DOHH2 (cell line): ENCODE data around the gene CHI3L1.

Source experiments
- H3F3A ChIP-seq: fragments of 200-600 bp; sonication (generic), shearing (Covaris generic); 2 replicates; pipeline ENCODE4 v1.6.0; 2016; ENCODE audit warnings: antibody characterized with exemption, mild to moderate bottlenecking; ENCODE audit not compliant: control insufficient read depth, insufficient read depth
- H3K27ac ChIP-seq: fragments of 200-600 bp; sonication (generic); 2 replicates; pipeline ENCODE4 v1.5.1; 2014; ENCODE audit warnings: low read depth, mild to moderate bottlenecking, low read length, moderate library complexity
- H3K27me3 ChIP-seq: fragments of 200-600 bp; sonication (generic); 2 replicates; pipeline ENCODE4 v1.6.1; 2014; ENCODE audit warnings: mild to moderate bottlenecking, low read length, mixed read lengths; ENCODE audit not compliant: control insufficient read depth
- H3K36me3 ChIP-seq: fragments of 200-600 bp; sonication (generic); 2 replicates; pipeline ENCODE4 v1.6.1; 2014; ENCODE audit warnings: mild to moderate bottlenecking, low read length, moderate library complexity, mixed read lengths; ENCODE audit not compliant: control insufficient read depth
- H3K4me1 ChIP-seq: fragments of 200-600 bp; sonication (generic); 2 replicates; pipeline ENCODE4 v1.6.1; 2014; ENCODE audit warnings: mild to moderate bottlenecking, low read length, mixed read lengths; ENCODE audit not compliant: control insufficient read depth
- H3K4me2 ChIP-seq: fragments of 200-600 bp; sonication (generic); 2 replicates; pipeline ENCODE4 v1.6.0; 2014; ENCODE audit warnings: mild to moderate bottlenecking, low read length, moderate library complexity
- H3K4me3 ChIP-seq: fragments of 200-600 bp; sonication (generic); 2 replicates; pipeline ENCODE4 v1.5.1; 2014; ENCODE audit warnings: mild to moderate bottlenecking, low read length, mixed read lengths
- H3K79me2 ChIP-seq: fragments of 200-600 bp; sonication (generic); 2 replicates; pipeline ENCODE4 v1.6.1; 2014; ENCODE audit warnings: mild to moderate bottlenecking, low read length, mixed read lengths; ENCODE audit not compliant: control insufficient read depth
- H3K9me2 ChIP-seq: fragments of 200-600 bp; sonication (generic); replicated peaks from 2 replicates; pipeline ENCODE4 v1.6.1; 2014; ENCODE audit warnings: mild to moderate bottlenecking, low read length, mixed read lengths; ENCODE audit not compliant: control insufficient read depth
- H3K9me3 ChIP-seq: fragments of 200-600 bp; sonication (generic); 2 replicates; pipeline ENCODE4 v1.6.1; 2014; ENCODE audit warnings: antibody characterized with exemption, low read length, mixed read lengths; ENCODE audit not compliant: control insufficient read depth, insufficient read depth
- H4K20me1 ChIP-seq: fragments of 200-600 bp; sonication (generic); 2 replicates; pipeline ENCODE4 v1.6.0; 2014; ENCODE audit warnings: low read depth, mild to moderate bottlenecking, antibody characterized with exemption, low read length, moderate library complexity; ENCODE audit not compliant: control insufficient read depth, insufficient read depth
- EZH2phosphoT487 ChIP-seq: fragments of 200-600 bp; sonication (generic); IDR thresholded peaks from 2 replicates; pipeline ENCODE4 v1.6.1; 2017; ENCODE audit warnings: borderline replicate concordance, mild to moderate bottlenecking, antibody characterized with exemption, low read length, moderate library complexity, mixed read lengths
- TF ChIP-seq, protein P1 (sequence below): fragments of 200-600 bp; sonication (generic); IDR thresholded peaks from one replicate; pipeline ENCODE4 v1.5.1; 2014; ENCODE audit warnings: antibody characterized with exemption, mild to moderate bottlenecking, low read depth, low read length; ENCODE audit not compliant: poor library complexity, severe bottlenecking

CHI3L1 gene

DNA sequence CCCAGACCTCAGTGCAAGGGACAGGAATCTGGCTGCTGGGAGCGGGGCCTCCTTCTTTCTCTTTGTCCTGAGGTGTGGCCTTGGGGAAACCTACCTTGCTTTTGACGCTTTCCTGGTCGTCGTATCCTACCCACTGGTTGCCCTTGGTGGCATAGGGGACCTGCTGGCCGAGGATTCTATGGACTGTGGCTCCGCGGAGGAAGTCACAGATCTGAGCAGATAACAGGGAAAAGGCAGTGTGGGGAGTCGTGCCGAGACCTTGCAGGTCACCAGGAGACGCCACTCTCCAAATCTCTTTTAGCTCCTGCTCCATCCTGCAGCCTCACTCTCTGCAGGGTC, 6.9 kb downstream of the CHI3L1 start:
- Histone ChIP-seq H3K27ac (no peak overlapping the region), H3K9me3 (no peaks in the 10 kb centered on the region), H3K79me2 (no peaks in the 10 kb centered on the region), H3K4me2 (no peak overlapping the region), H4K20me1 (no peaks in the 10 kb centered on the region), H3K9me2 (no peaks in the 10 kb centered on the region), H3K4me1 (peaks cover 12% of the 10 kb centered on the region), H3F3A (no peaks in the 10 kb centered on the region), H3K4me3 (no peak overlapping the region), H3K36me3 (no peaks in the 10 kb centered on the region), H3K27me3 (peaks cover 3% of the 10 kb centered on the region; the same call in 1 of the 2 replicates)
- TF ChIP-seq, protein P1, sequence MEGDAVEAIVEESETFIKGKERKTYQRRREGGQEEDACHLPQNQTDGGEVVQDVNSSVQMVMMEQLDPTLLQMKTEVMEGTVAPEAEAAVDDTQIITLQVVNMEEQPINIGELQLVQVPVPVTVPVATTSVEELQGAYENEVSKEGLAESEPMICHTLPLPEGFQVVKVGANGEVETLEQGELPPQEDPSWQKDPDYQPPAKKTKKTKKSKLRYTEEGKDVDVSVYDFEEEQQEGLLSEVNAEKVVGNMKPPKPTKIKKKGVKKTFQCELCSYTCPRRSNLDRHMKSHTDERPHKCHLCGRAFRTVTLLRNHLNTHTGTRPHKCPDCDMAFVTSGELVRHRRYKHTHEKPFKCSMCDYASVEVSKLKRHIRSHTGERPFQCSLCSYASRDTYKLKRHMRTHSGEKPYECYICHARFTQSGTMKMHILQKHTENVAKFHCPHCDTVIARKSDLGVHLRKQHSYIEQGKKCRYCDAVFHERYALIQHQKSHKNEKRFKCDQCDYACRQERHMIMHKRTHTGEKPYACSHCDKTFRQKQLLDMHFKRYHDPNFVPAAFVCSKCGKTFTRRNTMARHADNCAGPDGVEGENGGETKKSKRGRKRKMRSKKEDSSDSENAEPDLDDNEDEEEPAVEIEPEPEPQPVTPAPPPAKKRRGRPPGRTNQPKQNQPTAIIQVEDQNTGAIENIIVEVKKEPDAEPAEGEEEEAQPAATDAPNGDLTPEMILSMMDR = no peak
- TF ChIP-seq EZH2phosphoT487 = no peak

DNA sequence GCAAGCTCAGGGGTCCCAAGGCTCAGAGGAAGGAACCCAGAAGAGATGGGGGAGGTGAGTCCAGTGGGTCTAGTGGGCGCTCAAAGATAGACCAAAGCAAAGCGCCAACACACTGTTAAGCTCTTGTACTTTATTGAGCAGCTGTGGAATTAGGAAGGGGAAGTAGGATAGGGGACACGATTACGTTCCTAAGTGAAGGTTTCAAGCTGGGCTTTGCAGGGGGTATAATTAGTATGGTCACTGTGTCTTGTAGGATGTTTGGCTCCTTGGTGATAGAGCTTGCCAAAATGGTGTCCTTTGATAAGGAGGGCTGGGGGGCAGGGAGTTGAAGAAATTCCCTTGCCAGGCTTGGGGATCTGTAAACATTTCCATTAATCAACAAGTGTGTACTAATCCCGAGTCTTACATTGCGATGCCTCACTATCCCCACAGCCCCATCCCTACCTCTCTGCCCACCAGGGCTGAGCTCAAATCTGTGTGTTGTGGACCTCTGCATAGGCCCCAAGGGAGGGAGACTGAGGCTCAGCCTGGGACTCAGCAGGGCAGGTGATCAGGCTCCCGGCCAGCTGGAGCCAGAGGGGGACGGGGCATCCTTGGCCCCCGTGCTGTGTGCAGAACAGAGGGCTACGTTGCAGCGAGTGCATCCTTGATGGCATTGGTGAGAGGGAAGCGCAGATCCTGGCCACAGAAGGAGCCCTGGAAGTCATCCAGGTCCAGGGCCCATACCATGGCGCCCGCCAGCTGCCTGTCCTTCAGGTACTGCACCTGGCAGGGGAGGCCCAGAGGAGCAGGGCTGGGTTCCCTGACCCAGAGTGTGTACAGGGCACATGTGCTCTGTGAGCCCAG, 7.5 kb downstream of the CHI3L1 start:
- peaks cover 12% of the 10 kb centered on the region for H3K4me1 ChIP-seq
- H3K4me3 ChIP-seq = no peak overlapping the region
- no peaks in the 10 kb centered on the region for H3K79me2 ChIP-seq
- H3K27ac ChIP-seq = no peak overlapping the region
- H3K36me3 ChIP-seq = no peaks in the 10 kb centered on the region
- H3F3A ChIP-seq = no peaks in the 10 kb centered on the region
- H3K9me3 ChIP-seq = no peaks in the 10 kb centered on the region
- peaks cover 3% of the 10 kb centered on the region; the same call in 1 of the 2 replicates for H3K27me3 ChIP-seq
- no peaks in the 10 kb centered on the region for H3K9me2 ChIP-seq
- H4K20me1 ChIP-seq = no peaks in the 10 kb centered on the region
- H3K4me2 ChIP-seq = no peak overlapping the region
- TF ChIP-seq EZH2phosphoT487 = no peak
- TF ChIP-seq, protein P1 = no peak

GRCh38 chr1:203178083-203178482, 8.4 kb downstream of the CHI3L1 start:
- Histone ChIP-seq H3F3A (no peaks in the 10 kb centered on the region), H3K4me1 (peaks cover 16% of the 10 kb centered on the region), H3K27ac (no peak overlapping the region), H3K36me3 (no peaks in the 10 kb centered on the region), H3K27me3 (peaks cover 3% of the 10 kb centered on the region; the same call in 1 of the 2 replicates), H4K20me1 (no peaks in the 10 kb centered on the region), H3K4me3 (no peak overlapping the region), H3K79me2 (no peaks in the 10 kb centered on the region), H3K4me2 (no peak overlapping the region), H3K9me2 (no peaks in the 10 kb centered on the region), H3K9me3 (no peaks in the 10 kb centered on the region)
- TF ChIP-seq EZH2phosphoT487 = no peak
- TF ChIP-seq, protein P1 = no peak
